Ovary (tissue), 3 donors: ENCODE measurements around the gene AHRR.
"Not testable (repeated sequence)": the region's sequence is repeated elsewhere in the genome, so short reads cannot be mapped to it uniquely, and the experiment has no call there.

ENCODE experiments used
- POLR2A ChIP-seq: fragments of 450-650 bp; IDR thresholded peaks from one replicate; pipeline ENCODE4 v1.6.1; 2017; ENCODE audit warnings: antibody characterized with exemption, mild to moderate bottlenecking, moderate library complexity
- TF ChIP-seq, protein P1 (sequence below), 3 donors: fragments of 450-650 bp in 2 of 3; fragments of 200-600 bp in 1 of 3; IDR thresholded peaks; one replicate each; pipeline versions ENCODE4 v1.5.1 to v1.8.0; 2016 to 2022; ENCODE audit warnings: antibody characterized with exemption in 3 of 3, mild to moderate bottlenecking in 1 of 3
- donor health status: DM: no; HTN: no; CAD: no.

DNA sequence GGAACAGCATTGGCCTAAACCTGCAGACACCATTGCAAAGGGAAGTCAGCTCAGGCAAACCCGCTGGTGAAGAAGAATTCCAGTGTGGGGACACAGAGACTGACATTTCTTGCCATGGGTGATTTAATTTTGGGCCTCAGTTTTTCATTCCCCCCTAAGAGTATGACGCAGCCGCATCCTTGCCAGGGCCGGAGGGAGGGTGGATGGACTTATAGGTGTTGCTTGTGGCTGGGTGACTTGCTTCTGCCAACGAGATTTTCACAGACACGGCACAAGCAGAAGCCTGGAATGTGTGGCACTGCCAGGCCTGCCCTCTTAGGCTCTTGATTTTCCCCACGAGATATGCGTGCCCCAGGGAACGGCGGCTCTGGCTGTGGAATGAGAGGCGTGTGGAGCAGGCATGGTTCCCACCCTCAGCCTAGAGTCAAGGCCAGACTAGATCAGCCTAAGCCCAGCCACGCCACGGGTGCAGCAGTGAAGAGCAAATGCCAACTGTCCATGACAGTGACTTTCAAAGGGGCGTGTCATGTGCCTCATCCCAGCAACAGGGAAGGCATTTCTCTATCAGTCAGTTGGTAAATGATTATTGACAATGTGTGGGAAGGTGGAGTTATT lies 42.4 kb upstream of the AHRR start:
- TF ChIP-seq POLR2A = not testable (repeated sequence)
- TF ChIP-seq, protein P1, sequence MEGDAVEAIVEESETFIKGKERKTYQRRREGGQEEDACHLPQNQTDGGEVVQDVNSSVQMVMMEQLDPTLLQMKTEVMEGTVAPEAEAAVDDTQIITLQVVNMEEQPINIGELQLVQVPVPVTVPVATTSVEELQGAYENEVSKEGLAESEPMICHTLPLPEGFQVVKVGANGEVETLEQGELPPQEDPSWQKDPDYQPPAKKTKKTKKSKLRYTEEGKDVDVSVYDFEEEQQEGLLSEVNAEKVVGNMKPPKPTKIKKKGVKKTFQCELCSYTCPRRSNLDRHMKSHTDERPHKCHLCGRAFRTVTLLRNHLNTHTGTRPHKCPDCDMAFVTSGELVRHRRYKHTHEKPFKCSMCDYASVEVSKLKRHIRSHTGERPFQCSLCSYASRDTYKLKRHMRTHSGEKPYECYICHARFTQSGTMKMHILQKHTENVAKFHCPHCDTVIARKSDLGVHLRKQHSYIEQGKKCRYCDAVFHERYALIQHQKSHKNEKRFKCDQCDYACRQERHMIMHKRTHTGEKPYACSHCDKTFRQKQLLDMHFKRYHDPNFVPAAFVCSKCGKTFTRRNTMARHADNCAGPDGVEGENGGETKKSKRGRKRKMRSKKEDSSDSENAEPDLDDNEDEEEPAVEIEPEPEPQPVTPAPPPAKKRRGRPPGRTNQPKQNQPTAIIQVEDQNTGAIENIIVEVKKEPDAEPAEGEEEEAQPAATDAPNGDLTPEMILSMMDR (IDR thresholded peaks at IDR 0.05) = not testable (repeated sequence)
